Measurements from ENCODE around the gene DMKN. TPM values are rescaled to one million over a fixed set of nuclear protein-coding genes. Genes with fewer than 3 reads are reported as not detected.

The DMKN gene
- total and polyA plus RNA-seq, 2 of the 4 experiments (the other 2 are of a cell fraction) = 0.36 to 2.4 TPM

- Histone ChIP-seq H3K56ac (ENCODE audit: extremely low read depth, insufficient read depth, low read length) (no peak overlapping the region), H3K4me3 (ENCODE audit: insufficient read depth, low read depth, low read length) (no peak overlapping the region), H3K9me1 (ENCODE audit: insufficient read depth, low read length) (peaks cover 10% of the 10 kb centered on the region), H3K14ac (replicated peaks; ENCODE audit: low read depth, low read length) (no peak overlapping the region), H2BK15ac (ENCODE audit: low read depth, low read length) (no peak overlapping the region), H2AFZ (replicated peaks; ENCODE audit: low read length, poor library complexity) (no peak overlapping the region), H3K4me2 (ENCODE audit: low read depth, low read length) (no peak overlapping the region), H2BK120ac (ENCODE audit: low read depth, low read length) (no peak overlapping the region), H3K36me3 (ENCODE audit: control insufficient read depth, insufficient read depth, low read length) (no peaks in the 10 kb centered on the region), H3K27ac (ENCODE audit: insufficient read depth, low read length) (no peak overlapping the region), H2AK5ac (ENCODE audit: low read depth, low read length) (no peak overlapping the region), H4K20me1 (ENCODE audit: insufficient read depth, low read length) (no peaks in the 10 kb centered on the region), H4K8ac (ENCODE audit: low read depth in 2 of 2, low read length in 2 of 2) (no peak overlapping the region), H3K23ac (ENCODE audit: low read depth, low read length) (no peak overlapping the region), H3K9ac (ENCODE audit: low read depth, low read length) (no peak overlapping the region), H3K9me3 (ENCODE audit: control insufficient read depth, insufficient read depth, low read length) (no peaks in the 10 kb centered on the region), H3K4me1 (ENCODE audit: control insufficient read depth, insufficient read depth, low read length) (peaks cover 4% of the 10 kb centered on the region; the same call in 1 of the 2 replicates), H3K27me3 (ENCODE audit: control insufficient read depth, insufficient read depth, low read length) (peaks cover 7% of the 10 kb centered on the region), H4K5ac (ENCODE audit: low read depth, low read length) (no peak overlapping the region), H3K4ac (ENCODE audit: low read depth, low read length) (no peak overlapping the region), H2AK9ac (replicated peaks; ENCODE audit: low read depth, low read length, poor library complexity) (no peak overlapping the region), H3K79me1 (ENCODE audit: low read depth in 1 of 2, low read length in 2 of 2) (no peaks in the 10 kb centered on the region), H3K18ac (ENCODE audit: low read depth, low read length) (no peak overlapping the region), H2BK5ac (ENCODE audit: low read depth, low read length, poor library complexity, severe bottlenecking) (no peak overlapping the region), H4K91ac (ENCODE audit: insufficient read depth, low read depth, low read length) (no peak overlapping the region), H2BK20ac (ENCODE audit: low read depth, low read length) (no peak overlapping the region)
- ChIA-PET POLR2A (ENCODE audit: unreplicated experiment) (no interaction called here), CTCF (no interaction called here)
- no peak for ATAC-seq (ENCODE audit: low read depth)
- no peak for DNase-seq
- TF ChIP-seq NFE2L2 (IDR thresholded peaks at IDR 0.05; ENCODE audit: low read depth, low read length) (no peak), MXI1 (IDR thresholded peaks at IDR 0.05; ENCODE audit: borderline replicate concordance, low read depth, low read length) (no peak), CHD1 (IDR thresholded peaks at IDR 0.05; ENCODE audit: low read depth, low read length) (no peak), SMC3 (IDR thresholded peaks at IDR 0.05; ENCODE audit: low read depth, low read length) (no peak), CEBPB (IDR thresholded peaks at IDR 0.05; ENCODE audit: low read depth, low read length) (no peak), RCOR1 (IDR thresholded peaks at IDR 0.05; ENCODE audit: insufficient replicate concordance, low read length) (no peak), CTCF (conservative IDR thresholded peaks at IDR 0.05; ENCODE audit: low read depth, low read length) (no peak), BHLHE40 (IDR thresholded peaks at IDR 0.05; ENCODE audit: low read depth, low read length) (no peak), MAZ (IDR thresholded peaks at IDR 0.05; ENCODE audit: borderline replicate concordance, low read depth, low read length) (no peak), ELK1 (IDR thresholded peaks at IDR 0.05; ENCODE audit: borderline replicate concordance, low read depth, low read length) (no peak), POLR2A (IDR thresholded peaks at IDR 0.05; ENCODE audit: low read depth, low read length) (no peak), MAFK (IDR thresholded peaks at IDR 0.05; ENCODE audit: low read depth, low read length) (no peak), FOS (IDR thresholded peaks at IDR 0.05; ENCODE audit: low read depth, low read length) (no peak), RAD21 (IDR thresholded peaks at IDR 0.05; ENCODE audit: low read length) (no peak), RFX5 (IDR thresholded peaks at IDR 0.05; ENCODE audit: low read depth, low read length) (no peak)
- TF ChIP-seq, protein P1, sequence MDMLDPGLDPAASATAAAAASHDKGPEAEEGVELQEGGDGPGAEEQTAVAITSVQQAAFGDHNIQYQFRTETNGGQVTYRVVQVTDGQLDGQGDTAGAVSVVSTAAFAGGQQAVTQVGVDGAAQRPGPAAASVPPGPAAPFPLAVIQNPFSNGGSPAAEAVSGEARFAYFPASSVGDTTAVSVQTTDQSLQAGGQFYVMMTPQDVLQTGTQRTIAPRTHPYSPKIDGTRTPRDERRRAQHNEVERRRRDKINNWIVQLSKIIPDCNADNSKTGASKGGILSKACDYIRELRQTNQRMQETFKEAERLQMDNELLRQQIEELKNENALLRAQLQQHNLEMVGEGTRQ (IDR thresholded peaks at IDR 0.05; ENCODE audit: low read depth, low read length) = no peak
- intact Hi-C loops (cut with micrococcal nuclease) = no loop called here
- 83% methylated on average over 1 of the region's 4 CpGs; no CpG with 5 or more reads in 1 of the 2 experiments for WGBS, 2 experiments (ENCODE audit: extremely low coverage in 2 of 2, insufficient read length in 1 of 2)
- dilution Hi-C loops (cut with HindIII; ENCODE audit: low sequenced_read_pairs, unreplicated experiment) = no loop called here
- in situ Hi-C loops (cut with MboI; ENCODE audit: low sequenced_read_pairs) = no loop called here
- BruUV-seq (replicated peaks) = no TSS peak
Observed at GRCh38 chr19:35525873-35526272, 12.4 kb upstream of the DMKN start.

Data from IMR-90 (cell line).